Measurements from ENCODE around the gene FAF1. TPM values are rescaled to one million over a fixed set of nuclear protein-coding genes. Genes with fewer than 3 reads are reported as not detected.

FAF1 gene
- polyA plus RNA-seq, 4 donors: 57.7 to 72.1 (median 69.5) TPM

DNA sequence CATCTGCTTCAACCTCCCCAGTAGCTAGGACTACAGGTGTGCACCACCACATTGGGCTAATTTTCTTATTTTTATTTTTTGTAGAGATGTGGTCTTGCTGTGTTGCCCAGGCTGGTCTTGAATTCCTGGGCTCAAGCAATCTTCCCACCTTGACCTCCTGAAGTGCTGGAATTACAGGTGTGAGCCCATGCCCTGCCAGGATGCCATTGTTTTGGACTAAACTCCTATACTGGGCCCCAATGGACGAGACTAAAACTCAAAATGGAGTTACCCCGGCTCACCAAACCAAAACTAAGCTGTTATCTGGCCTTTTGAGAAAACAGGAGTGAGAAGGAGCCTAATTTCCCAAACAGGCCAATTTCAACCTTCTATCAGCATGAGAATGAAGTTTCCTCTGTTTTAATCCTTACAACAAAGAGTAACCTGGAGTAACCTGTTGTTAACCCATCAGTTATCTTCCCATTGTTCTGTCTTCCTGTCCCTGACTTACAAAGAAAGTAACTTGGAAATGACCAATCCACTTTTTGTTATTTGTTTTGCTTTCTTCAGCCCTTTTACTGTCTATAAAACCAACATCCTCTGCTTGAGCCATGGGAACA is 566.4 kb downstream of the FAF1 start:
- no peak for DNase-seq (ENCODE audit: low read depth in 4 of 4, low spot score in 3 of 4)

Other genes with a start within 250 kb of the FAF1 start
- gene CDKN2C, start 10.0 kb upstream of the FAF1 start, polyA plus RNA-seq (ENCODE audit: insufficient read length in 4 of 4): 10 to 100 TPM; 10.1 to 12.0 (median 10.9) TPM
- gene C1orf185, start 142.0 kb upstream of the FAF1 start, polyA plus RNA-seq (ENCODE audit: insufficient read length in 4 of 4): not detected

Measured in right renal pelvis (tissue), 4 donors.